Measurements from ENCODE around the gene PRICKLE1.

Gene PRICKLE1

DNA sequence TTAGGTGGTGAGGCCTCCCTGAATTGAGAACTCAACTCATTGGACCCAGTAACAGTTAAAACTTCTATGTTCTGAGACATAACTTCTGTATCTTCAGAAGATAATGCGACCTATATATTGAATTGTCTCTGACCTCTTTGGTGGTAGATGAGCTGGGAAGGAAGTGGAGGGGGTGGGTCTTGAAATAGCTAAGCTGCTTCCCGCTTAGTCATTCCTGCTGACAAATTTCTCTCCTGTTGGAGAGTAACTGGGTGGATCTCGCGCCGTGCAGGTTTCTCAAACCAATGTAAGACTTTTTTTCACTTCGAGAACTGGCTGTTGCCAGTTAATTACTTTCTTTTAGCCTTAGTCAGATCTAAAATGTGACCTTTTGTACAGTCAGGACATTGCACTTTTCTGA is 162.8 kb downstream of the PRICKLE1 start:
- peaks cover 5% of the 10 kb centered on the region; the same call in 1 of the 2 replicates for H3K36me3 ChIP-seq (ENCODE audit: insufficient read depth, low read length)
- no peaks in the 10 kb centered on the region for H3K4me1 ChIP-seq (ENCODE audit: insufficient read depth, low read length)
- H3K4me2 ChIP-seq (ENCODE audit: insufficient read depth, low read length): no peak overlapping the region
- H3K9ac ChIP-seq (ENCODE audit: low read depth, low read length): no peak overlapping the region
- no peaks in the 10 kb centered on the region for H3K27me3 ChIP-seq (ENCODE audit: insufficient read depth, low read length, poor library complexity)
- no peak for DNase-seq
- H3K79me2 ChIP-seq (ENCODE audit: insufficient read depth, low read length): no peaks in the 10 kb centered on the region
- no peak overlapping the region for H3K27ac ChIP-seq (ENCODE audit: low read length)
- no peak for ATAC-seq (ENCODE audit: insufficient read depth, low read depth)
- TF ChIP-seq EZH2 (IDR thresholded peaks at IDR 0.05; ENCODE audit: borderline replicate concordance, low read depth, low read length, severe bottlenecking): no peak
- TF ChIP-seq, protein P1, sequence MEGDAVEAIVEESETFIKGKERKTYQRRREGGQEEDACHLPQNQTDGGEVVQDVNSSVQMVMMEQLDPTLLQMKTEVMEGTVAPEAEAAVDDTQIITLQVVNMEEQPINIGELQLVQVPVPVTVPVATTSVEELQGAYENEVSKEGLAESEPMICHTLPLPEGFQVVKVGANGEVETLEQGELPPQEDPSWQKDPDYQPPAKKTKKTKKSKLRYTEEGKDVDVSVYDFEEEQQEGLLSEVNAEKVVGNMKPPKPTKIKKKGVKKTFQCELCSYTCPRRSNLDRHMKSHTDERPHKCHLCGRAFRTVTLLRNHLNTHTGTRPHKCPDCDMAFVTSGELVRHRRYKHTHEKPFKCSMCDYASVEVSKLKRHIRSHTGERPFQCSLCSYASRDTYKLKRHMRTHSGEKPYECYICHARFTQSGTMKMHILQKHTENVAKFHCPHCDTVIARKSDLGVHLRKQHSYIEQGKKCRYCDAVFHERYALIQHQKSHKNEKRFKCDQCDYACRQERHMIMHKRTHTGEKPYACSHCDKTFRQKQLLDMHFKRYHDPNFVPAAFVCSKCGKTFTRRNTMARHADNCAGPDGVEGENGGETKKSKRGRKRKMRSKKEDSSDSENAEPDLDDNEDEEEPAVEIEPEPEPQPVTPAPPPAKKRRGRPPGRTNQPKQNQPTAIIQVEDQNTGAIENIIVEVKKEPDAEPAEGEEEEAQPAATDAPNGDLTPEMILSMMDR (IDR thresholded peaks at IDR 0.05; ENCODE audit: borderline replicate concordance, extremely low read depth, low read length, poor library complexity, severe bottlenecking): no peak
- H3K9me3 ChIP-seq (ENCODE audit: insufficient read depth, low read length, severe bottlenecking): no peaks in the 10 kb centered on the region
- no peak overlapping the region for H2AFZ ChIP-seq (ENCODE audit: low read depth, low read length)
- H4K20me1 ChIP-seq (ENCODE audit: insufficient read depth, low read length): no peaks in the 10 kb centered on the region
- H3K4me3 ChIP-seq (ENCODE audit: low read depth in 1 of 2, low read length in 2 of 2): no peak overlapping the region

DNA sequence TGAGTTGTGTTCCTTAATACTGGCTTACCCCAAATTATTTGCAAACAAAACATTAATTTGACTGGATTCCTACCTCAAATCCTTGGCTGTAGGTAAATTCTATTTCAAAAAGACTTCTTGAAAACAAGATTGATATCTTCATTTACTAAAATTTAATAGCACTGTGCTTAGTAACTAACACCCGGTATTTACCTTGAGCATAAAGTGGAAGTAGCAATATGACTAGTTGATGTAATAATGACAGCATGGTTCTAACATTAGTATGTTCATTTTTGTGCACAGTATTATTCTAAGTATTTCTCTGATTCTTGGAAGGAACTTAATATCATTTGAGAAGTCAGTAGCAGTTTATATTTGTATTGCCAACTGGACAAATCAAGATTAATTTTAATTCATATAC is 166.8 kb downstream of the PRICKLE1 start:
- ATAC-seq (ENCODE audit: insufficient read depth, low read depth) (no peak), DNase-seq (no peak)
- Histone ChIP-seq H2AFZ (ENCODE audit: low read depth, low read length) (no peak overlapping the region), H3K27me3 (ENCODE audit: insufficient read depth, low read length, poor library complexity) (no peaks in the 10 kb centered on the region), H3K36me3 (ENCODE audit: insufficient read depth, low read length) (no peaks in the 10 kb centered on the region), H3K4me3 (ENCODE audit: low read depth in 1 of 2, low read length in 2 of 2) (no peak overlapping the region), H3K79me2 (ENCODE audit: insufficient read depth, low read length) (no peaks in the 10 kb centered on the region), H3K9me3 (ENCODE audit: insufficient read depth, low read length, severe bottlenecking) (no peaks in the 10 kb centered on the region), H3K27ac (ENCODE audit: low read length) (no peak overlapping the region), H4K20me1 (ENCODE audit: insufficient read depth, low read length) (no peaks in the 10 kb centered on the region; the same call in 1 of the 2 replicates), H3K9ac (ENCODE audit: low read depth, low read length) (no peak overlapping the region), H3K4me1 (ENCODE audit: insufficient read depth, low read length) (no peaks in the 10 kb centered on the region), H3K4me2 (ENCODE audit: insufficient read depth, low read length) (no peak overlapping the region)
- TF ChIP-seq, protein P1 (IDR thresholded peaks at IDR 0.05; ENCODE audit: borderline replicate concordance, extremely low read depth, low read length, poor library complexity, severe bottlenecking): no peak
- TF ChIP-seq EZH2 (IDR thresholded peaks at IDR 0.05; ENCODE audit: borderline replicate concordance, low read depth, low read length, severe bottlenecking): no peak

DNA sequence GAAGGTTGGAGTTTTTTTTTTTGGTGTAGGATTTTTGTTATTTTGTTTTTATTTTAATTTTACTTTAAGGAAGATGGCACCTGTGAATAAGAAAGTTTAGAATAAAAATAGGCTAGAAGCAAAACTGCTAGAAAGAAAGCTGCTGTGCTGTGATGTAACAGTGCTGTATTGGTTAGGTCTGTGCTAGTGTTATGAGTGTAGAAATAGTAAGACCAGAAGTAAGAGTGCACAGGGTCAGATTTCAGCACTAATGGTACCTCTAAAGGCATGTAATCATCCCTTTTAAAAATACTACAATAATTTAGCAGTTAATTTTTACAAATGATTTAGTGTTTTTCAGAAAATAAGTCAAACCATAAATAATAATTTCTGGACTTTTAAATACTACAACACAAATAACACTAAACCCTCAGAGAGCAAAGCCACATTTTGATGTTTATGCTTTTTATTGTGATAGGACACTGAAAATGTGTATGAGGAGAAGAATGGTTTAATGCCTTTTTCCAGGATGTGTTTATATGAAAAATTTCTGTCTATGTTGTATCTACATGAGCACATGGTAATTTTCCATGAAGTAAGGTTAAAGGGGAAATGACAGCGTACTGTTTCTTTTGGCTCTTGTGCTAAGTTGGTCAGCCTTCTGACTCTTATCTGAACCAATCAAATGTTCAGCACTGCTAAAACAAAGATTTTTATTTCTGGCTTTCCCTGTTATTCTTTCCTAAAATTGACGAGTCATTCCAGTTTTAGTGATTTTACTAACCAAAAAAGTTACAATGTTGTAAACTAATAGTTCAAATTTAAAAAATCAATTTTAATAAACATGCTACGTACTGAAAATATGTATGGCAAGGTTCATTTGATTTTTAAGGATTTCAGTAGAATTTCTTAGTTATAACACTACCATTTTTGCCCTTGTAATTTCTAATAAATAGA is 167.4 kb downstream of the PRICKLE1 start:
- Histone ChIP-seq H3K4me2 (ENCODE audit: insufficient read depth, low read length) (no peak overlapping the region), H3K9ac (ENCODE audit: low read depth, low read length) (no peak overlapping the region), H2AFZ (ENCODE audit: low read depth, low read length) (no peak overlapping the region), H3K9me3 (ENCODE audit: insufficient read depth, low read length, severe bottlenecking) (no peaks in the 10 kb centered on the region), H3K4me1 (ENCODE audit: insufficient read depth, low read length) (no peaks in the 10 kb centered on the region), H3K4me3 (ENCODE audit: low read depth in 1 of 2, low read length in 2 of 2) (no peak overlapping the region), H3K27me3 (ENCODE audit: insufficient read depth, low read length, poor library complexity) (no peaks in the 10 kb centered on the region), H4K20me1 (ENCODE audit: insufficient read depth, low read length) (no peaks in the 10 kb centered on the region; the same call in 1 of the 2 replicates), H3K27ac (ENCODE audit: low read length) (no peak overlapping the region), H3K36me3 (ENCODE audit: insufficient read depth, low read length) (no peaks in the 10 kb centered on the region), H3K79me2 (ENCODE audit: insufficient read depth, low read length) (no peaks in the 10 kb centered on the region)
- TF ChIP-seq EZH2 (IDR thresholded peaks at IDR 0.05; ENCODE audit: borderline replicate concordance, low read depth, low read length, severe bottlenecking): no peak
- TF ChIP-seq, protein P1 (IDR thresholded peaks at IDR 0.05; ENCODE audit: borderline replicate concordance, extremely low read depth, low read length, poor library complexity, severe bottlenecking): no peak
- DNase-seq (no peak), ATAC-seq (ENCODE audit: insufficient read depth, low read depth) (no peak)
